GM19468 (cell line): ENCODE data around the gene GUCY1A1.
"Not testable (repeated sequence)": the region's sequence is repeated elsewhere in the genome, so short reads cannot be mapped to it uniquely, and the experiment has no call there.

Experiments
- ATAC-seq: cut with Tn5 transposase; IDR thresholded peaks from one replicate; pipeline ENCODE4 v1.9.1; 2021; ENCODE audit warnings: mild to moderate bottlenecking, moderate library complexity, moderate number of reproducible peaks; ENCODE audit not compliant: unreplicated experiment; ENCODE audit errors: extremely low read depth

Gene GUCY1A1

GRCh38 chr4:155666344-155667221 is at the start of gene GUCY1A1:
Gene GUCY1A1, plus strand, starts transcription at chr4:155666848. Its CDS starts 30,020 bp downstream, at chr4:155696868.
- peak; percentile 12 for ATAC-seq

- ATAC-seq: no peak
Measured at GRCh38 chr4:155617296-155617695, 49.4 kb upstream of the GUCY1A1 start.

GRCh38 chr4:155618183-155618838 is 48.3 kb upstream of the GUCY1A1 start:
- ATAC-seq: no peak

- no peak for ATAC-seq
Measured at GRCh38 chr4:155620637-155621036, 46.0 kb upstream of the GUCY1A1 start.

GRCh38 chr4:155624478-155624877 is 42.2 kb upstream of the GUCY1A1 start:
- ATAC-seq: peak; percentile 97

- no peak for ATAC-seq
Measured at GRCh38 chr4:155626561-155626960, 40.1 kb upstream of the GUCY1A1 start.

GRCh38 chr4:155629183-155629825 is 37.3 kb upstream of the GUCY1A1 start:
- no peak for ATAC-seq

- ATAC-seq: no peak
Measured at GRCh38 chr4:155629956-155630355, 36.7 kb upstream of the GUCY1A1 start.

- no peak for ATAC-seq
Measured at GRCh38 chr4:155632310-155632840, 34.3 kb upstream of the GUCY1A1 start.

GRCh38 chr4:155638195-155638965 is 28.3 kb upstream of the GUCY1A1 start:
- ATAC-seq: no peak

GRCh38 chr4:155639704-155640523 is 26.7 kb upstream of the GUCY1A1 start:
- no peak for ATAC-seq

- no peak for ATAC-seq
Measured at GRCh38 chr4:155640751-155641150, 25.9 kb upstream of the GUCY1A1 start.

GRCh38 chr4:155643087-155643486 is 23.6 kb upstream of the GUCY1A1 start:
- no peak for ATAC-seq

- no peak for ATAC-seq
Measured at GRCh38 chr4:155646001-155646400, 20.6 kb upstream of the GUCY1A1 start.

- not testable (repeated sequence) for ATAC-seq
Measured at GRCh38 chr4:155650785-155651184, 15.9 kb upstream of the GUCY1A1 start.

GRCh38 chr4:155653052-155653451 is 13.6 kb upstream of the GUCY1A1 start:
- ATAC-seq: no peak

- ATAC-seq: no peak
Measured at GRCh38 chr4:155656025-155656424, 10.6 kb upstream of the GUCY1A1 start.

GRCh38 chr4:155657169-155657568 is 9.5 kb upstream of the GUCY1A1 start:
- no peak for ATAC-seq
